ENCODE data around the gene ESYT1.
"Not testable (repeated sequence)": the region's sequence is repeated elsewhere in the genome, so short reads cannot be mapped to it uniquely, and the experiment has no call there.

Gene ESYT1

GRCh38 chr12:56103066-56103711, 24.9 kb upstream of the ESYT1 start:
- no peak for DNase-seq (ENCODE audit: low read depth, low spot score)

DNA sequence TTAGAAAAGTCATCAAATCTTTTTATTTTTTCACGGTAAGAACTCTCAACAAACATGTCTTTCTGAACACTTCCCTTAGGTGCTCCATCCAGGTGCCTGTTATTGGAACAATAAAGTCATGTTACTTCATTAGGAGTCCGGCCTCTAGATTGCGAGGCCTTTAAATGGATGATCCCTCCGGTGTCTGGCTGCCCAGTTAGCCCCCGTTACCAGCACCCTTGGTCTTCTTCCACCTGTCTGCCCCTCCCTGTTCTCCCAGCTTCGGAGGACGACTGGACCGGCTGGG, 24.3 kb upstream of the ESYT1 start:
- DNase-seq (ENCODE audit: low read depth, low spot score), result no peak

GRCh38 chr12:56104109-56104814, 23.8 kb upstream of the ESYT1 start, which contains the start of gene PA2G4:
Gene PA2G4, plus strand, starts transcription at chr12:56104559. Its CDS starts 179 bp downstream, at chr12:56104738.
- DNase-seq (ENCODE audit: low read depth, low spot score), result peak; percentile 98

DNA sequence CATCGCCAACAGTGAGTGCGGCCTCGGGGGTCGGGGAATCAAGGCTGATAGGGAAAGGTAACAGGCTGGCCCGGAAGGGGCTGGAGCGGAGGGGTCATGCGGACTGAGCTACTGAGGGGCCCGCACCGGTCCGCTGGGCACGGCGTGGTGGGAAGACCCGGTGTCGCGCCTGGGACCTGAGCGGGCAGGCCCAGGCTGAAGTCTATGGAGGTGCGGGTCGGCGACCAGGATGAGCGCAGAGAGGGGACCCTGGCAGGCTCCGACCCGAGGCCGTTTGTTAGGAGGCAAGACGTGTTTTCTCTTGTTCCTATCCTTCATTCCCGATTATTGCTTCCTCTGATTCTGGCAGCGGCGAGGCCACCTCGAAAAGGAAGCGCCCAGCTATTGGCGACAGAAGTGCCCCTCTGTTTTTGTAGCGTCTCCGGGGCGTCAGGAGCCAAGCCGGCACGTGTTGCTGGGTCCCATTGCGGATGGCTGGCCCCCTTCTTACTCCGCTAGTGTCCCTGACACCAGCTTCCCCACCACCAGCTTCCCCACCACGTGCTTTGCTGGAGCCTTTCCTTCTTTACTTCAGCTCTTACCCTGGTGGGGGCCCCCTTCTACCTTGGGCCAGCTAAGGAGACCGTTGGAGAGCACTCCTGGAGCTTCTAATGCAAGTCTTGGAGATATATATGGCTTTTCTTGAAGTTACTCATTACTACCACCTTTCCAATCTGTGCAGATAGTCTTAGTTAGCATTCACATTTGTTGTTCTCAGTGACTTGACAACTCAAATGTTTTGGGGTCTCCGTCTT, 23.1 kb upstream of the ESYT1 start:
- DNase-seq (ENCODE audit: low read depth, low spot score), result no peak

- no peak for DNase-seq (ENCODE audit: low read depth, low spot score)
Measured at GRCh38 chr12:56105609-56105902, 22.5 kb upstream of the ESYT1 start.

- no peak for DNase-seq (ENCODE audit: low read depth, low spot score)
Measured at GRCh38 chr12:56107242-56107641, 20.8 kb upstream of the ESYT1 start.

DNA sequence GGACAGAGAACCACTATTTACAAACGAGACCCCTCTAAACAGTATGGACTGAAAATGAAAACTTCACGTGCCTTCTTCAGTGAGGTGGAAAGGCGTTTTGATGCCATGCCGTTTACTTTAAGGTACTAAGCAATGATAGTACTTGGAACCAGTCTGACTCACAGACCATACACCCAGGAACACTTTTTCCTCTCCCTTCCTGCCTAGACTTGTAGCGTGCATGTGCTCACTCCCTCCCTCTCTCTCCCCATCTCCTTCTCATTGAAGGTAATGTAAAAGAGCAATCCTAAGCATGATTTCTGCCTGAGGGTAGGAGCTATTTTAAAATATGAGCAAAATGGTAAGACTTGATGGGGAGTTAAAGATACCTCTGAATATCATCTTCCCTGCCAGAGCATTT, 17.5 kb upstream of the ESYT1 start:
- DNase-seq (ENCODE audit: low read depth, low spot score), result no peak

DNA sequence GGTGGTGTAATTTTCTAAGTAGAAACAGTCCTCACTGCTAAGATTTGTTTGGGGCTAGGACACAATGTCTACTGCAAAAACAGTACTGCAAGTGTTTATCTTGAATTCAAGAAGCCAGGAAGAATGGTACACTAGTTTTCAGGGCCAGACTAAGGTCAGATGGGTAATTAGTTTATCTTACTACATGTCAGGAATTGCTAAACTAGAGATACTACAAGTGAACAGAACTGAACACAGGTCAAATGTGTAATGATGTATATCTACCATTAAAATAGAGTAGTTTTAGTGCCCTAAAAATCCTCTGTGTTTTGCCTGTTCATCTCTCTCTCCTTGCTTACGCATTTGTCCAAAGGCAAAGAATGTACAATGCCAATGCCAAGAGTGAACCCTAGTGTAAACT, 14.0 kb upstream of the ESYT1 start:
- DNase-seq (ENCODE audit: low read depth, low spot score), result no peak

- no peak for DNase-seq (ENCODE audit: low read depth, low spot score)
Measured at GRCh38 chr12:56115329-56115728, 12.7 kb upstream of the ESYT1 start.

DNA sequence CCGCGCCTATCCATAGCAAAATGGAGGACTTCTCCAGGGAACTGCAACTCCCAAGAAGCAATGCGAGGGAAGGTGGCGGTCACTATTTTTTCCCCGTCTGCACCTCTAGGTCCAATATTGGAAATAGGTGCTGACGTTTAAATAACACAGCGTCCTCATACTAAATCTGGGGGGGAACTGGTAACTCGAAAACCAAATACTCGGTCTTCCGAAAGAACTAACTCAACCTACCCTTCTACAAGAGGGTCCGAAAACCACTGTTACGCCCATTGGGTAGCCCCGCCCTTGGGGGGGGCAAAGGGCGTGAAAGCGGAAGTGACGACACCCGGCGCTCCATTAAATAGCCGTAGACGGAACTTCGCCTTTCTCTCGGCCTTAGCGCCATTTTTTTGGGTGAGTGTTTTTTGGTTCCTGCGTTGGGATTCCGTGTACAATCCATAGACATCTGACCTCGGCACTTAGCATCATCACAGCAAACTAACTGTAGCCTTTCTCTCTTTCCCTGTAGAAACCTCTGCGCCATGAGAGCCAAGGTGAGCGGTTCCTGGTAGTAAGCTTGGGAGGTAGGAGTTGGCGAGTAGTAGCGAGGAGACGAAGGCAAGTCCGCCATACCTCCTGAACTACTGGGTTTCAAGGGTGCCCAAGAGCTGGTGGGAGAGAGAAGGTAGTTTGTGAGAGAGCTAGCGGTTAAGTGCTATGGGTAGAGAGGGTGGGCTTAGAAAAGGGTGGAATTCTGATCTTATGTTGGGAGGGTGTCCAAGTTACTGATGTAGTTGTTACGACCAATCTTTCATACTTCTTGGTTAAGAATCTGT, 11.6 kb upstream of the ESYT1 start, which contains the start of gene RPL41:
RPL41 (plus strand) TSS at position 367 of the 815 bp plus-strand sequence.
- DNase-seq (ENCODE audit: low read depth, low spot score), result peak; percentile 83

DNA sequence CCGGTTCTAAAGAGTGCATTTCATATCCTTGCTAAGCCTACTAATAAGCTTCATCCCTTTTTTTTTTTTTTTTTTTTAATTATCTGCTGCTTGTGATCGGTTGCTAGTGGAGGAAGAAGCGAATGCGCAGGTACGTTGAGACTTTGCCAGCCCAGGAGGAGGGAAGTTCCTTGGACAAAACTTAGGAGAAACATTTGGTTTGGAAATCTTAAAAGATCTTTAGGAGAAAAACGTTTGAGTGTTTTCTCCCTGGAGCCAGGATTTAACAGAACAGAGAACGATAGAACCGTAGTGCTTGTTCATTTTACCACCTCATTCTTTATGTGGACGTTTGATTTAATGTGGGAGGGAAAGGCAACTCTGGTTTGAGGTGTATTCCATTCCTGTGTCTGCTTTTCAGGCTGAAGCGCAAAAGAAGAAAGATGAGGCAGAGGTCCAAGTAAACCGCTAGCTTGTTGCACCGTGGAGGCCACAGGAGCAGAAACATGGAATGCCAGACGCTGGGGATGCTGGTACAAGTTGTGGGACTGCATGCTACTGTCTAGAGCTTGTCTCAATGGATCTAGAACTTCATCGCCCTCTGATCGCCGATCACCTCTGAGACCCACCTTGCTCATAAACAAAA, 10.9 kb upstream of the ESYT1 start:
- not testable (repeated sequence) for DNase-seq (ENCODE audit: low read depth, low spot score)

- DNase-seq (ENCODE audit: low read depth, low spot score), result peak; percentile 94
Measured at GRCh38 chr12:56117778-56118687, 10.0 kb upstream of the ESYT1 start, which contains the start of gene ZC3H10. Gene ZC3H10, plus strand, starts transcription at chr12:56118266. Its CDS starts 2,297 bp downstream, at chr12:56120563.

DNA sequence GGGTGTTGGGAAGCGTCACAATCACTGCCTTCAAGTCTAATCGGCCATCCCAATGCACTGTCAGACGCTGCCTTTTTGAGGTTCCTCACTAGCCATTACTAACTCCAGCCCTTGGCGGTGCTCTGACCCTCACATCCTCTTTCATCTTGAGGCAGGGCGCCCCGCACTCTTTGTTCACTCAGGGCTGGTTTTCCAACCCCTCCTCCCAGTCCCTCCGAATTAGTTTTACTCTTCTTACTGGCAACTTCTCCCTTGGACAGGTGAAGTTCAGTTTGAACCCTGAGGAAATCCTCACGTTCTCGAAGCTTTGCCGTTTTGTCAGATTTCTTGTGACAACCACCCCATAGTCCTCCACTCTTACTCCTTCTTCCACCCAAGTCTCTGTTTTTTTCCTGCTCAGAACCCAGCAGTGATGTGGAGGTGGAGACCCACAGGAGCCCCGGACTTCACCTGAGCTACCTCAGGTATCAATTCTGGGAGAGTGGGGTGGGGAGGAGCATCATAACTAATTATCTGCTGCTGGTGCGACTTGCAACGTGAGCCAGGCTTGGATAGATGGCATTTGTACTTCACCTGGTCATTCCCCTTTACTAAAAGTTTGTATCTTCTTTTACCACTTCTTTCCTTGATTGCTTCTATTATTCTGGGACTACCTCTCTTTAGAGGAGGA, 9.2 kb upstream of the ESYT1 start:
- DNase-seq (ENCODE audit: low read depth, low spot score), result no peak

DNA sequence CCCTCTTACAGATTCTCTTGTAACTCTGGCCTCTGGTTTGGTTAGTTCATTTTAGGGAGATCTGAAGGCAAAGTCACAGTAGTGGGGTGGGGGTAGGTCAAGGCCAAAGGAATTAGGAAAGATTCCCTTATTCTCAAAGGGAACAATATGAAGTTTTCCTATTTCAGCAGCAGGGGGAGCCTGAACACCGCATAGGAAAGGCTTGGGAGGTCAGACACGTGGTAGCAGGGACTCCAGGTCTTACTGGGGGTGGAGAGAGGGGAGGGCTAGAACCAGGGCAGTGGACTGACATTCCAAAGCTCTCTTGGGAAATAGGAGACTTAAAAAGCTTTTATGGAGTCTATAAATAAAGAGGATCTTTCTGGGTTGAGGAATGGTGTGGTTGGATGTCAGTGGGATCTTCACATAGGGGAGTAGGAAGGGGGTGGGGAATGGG, 8.7 kb upstream of the ESYT1 start:
- no peak for DNase-seq (ENCODE audit: low read depth, low spot score)

- DNase-seq (ENCODE audit: low read depth, low spot score), result no peak
Measured at GRCh38 chr12:56120158-56120846, 7.8 kb upstream of the ESYT1 start.

DNA sequence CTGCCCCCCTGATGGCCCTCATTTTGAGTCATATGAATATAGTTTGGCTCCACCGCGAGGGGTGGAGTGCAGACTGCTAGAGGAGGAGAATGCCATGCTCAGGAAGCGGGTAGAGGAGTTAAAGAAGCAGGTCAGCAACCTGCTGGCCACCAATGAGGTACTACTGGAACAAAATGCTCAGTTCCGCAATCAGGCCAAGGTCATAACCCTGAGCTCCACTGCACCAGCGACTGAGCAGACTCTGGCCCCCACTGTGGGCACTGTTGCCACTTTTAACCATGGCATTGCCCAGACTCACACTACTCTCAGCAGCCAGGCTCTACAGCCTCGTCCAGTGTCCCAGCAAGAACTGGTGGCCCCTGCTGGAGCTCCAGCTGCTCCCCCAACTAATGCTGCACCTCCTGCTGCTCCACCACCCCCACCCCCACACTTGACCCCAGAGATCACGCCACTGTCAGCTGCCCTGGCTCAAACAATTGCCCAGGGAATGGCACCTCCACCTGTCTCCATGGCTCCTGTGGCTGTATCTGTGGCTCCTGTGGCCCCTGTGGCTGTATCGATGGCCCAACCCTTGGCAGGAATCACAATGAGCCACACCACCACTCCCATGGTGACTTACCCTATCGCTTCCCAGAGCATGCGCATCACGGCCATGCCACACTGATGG, 6.7 kb upstream of the ESYT1 start:
- no peak for DNase-seq (ENCODE audit: low read depth, low spot score)

- DNase-seq (ENCODE audit: low read depth, low spot score), result no peak
Measured at GRCh38 chr12:56122637-56123036, 5.4 kb upstream of the ESYT1 start.

DNA sequence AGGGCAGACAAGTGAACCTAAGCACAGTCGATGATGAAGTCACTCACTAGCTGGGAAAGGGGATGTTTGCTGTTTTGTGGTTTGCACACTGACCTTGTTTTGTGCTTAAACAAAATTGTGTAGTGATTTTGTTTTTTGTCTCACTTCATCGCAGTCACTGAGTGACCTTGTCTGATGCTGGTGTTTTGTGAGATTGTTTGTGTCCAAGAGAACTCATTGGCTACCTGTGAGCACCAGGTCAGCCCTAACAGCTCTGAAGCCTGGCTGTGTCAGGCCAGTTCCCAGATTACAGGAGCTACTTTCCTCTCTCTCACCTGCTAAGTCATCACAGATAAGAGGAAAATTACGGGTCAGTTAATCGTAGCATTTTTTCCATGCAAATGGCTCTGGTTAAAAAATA, 3.9 kb upstream of the ESYT1 start:
- no peak for DNase-seq (ENCODE audit: low read depth, low spot score)

Data from activated naive CD8-positive, alpha-beta T cell treated with anti-CD3 and anti-CD28 coated beads, Interleukin-2, amount 50 U/mL, for 16 hours (primary cell).